Neural cell (in vitro differentiated cells): ENCODE data around the gene PKP3. TPM values are rescaled to one million over a fixed set of nuclear protein-coding genes. Genes with fewer than 3 reads are reported as not detected.

ENCODE experiments used
- H2AFZ ChIP-seq: fragments of 200-600, 300-800 bp; sonication (generic), shearing (Covaris generic); 2 replicates; pipeline ENCODE4 v1.6.0; 2014; ENCODE audit warnings: low read depth, mild to moderate bottlenecking, antibody characterized with exemption, low read length, moderate library complexity
- H3F3A ChIP-seq: fragments of 200-600 bp; shearing (Covaris generic); 2 replicates; pipeline ENCODE4 v1.6.1; 2016; ENCODE audit warnings: mild to moderate bottlenecking, moderate library complexity, mixed read lengths, antibody characterized with exemption, low read length; ENCODE audit not compliant: insufficient read depth, poor library complexity, severe bottlenecking
- H3K27ac ChIP-seq: fragments of 200-600, 300-800 bp; sonication (generic), shearing (Covaris generic); 2 replicates; pipeline ENCODE4 v1.5.1; 2014; ENCODE audit warnings: mild to moderate bottlenecking, low read length, moderate library complexity
- H3K27me3 ChIP-seq: fragments of 300-800, 200-600 bp; sonication (generic), shearing (Covaris generic); 2 replicates; pipeline ENCODE4 v1.6.0; 2014; ENCODE audit warnings: mild to moderate bottlenecking, low read depth, low read length, moderate library complexity; ENCODE audit not compliant: insufficient read depth
- H3K36me3 ChIP-seq: fragments of 300-800, 200-600 bp; sonication (generic), shearing (Covaris generic); 2 replicates; pipeline ENCODE4 v1.5.1; 2014; ENCODE audit warnings: mild to moderate bottlenecking, antibody characterized with exemption, low read length, moderate library complexity; ENCODE audit not compliant: insufficient read depth
- H3K4me2 ChIP-seq: fragments of 300-800, 200-600 bp; sonication (generic), shearing (Covaris generic); 2 replicates; pipeline ENCODE4 v1.6.0; 2014; ENCODE audit warnings: mild to moderate bottlenecking, low read length
- H3K4me3 ChIP-seq: fragments of 300-800, 200-600 bp; sonication (generic), shearing (Covaris generic); 2 replicates; pipeline ENCODE4 v1.5.1; 2014; ENCODE audit warnings: mild to moderate bottlenecking, low read length, moderate library complexity
- H3K79me2 ChIP-seq: fragments of 200-600 bp; shearing (Covaris generic); replicated peaks from 2 replicates; pipeline ENCODE4 v1.6.0; 2014; ENCODE audit warnings: mild to moderate bottlenecking, low read length, moderate library complexity; ENCODE audit not compliant: insufficient read depth
- H3K9ac ChIP-seq: fragments of 300-800, 200-600 bp; sonication (generic), shearing (Covaris generic); 2 replicates; pipeline ENCODE4 v1.6.1; 2016; ENCODE audit warnings: mild to moderate bottlenecking, low read length, mixed read lengths
- H3K9me2 ChIP-seq: fragments of 200-600 bp; shearing (Covaris generic); 2 replicates; pipeline ENCODE4 v1.6.1; 2016; ENCODE audit warnings: mild to moderate bottlenecking, low read length, mixed read lengths; ENCODE audit not compliant: insufficient read depth
- H3K9me3 ChIP-seq: fragments of 200-600, 300-800 bp; sonication (generic), shearing (Covaris generic); 2 replicates; pipeline ENCODE4 v1.6.1; 2016; ENCODE audit warnings: mild to moderate bottlenecking, mixed run types, low read length, moderate library complexity, mixed read lengths
- H4K20me1 ChIP-seq: fragments of 200-600 bp; shearing (Covaris generic); 2 replicates; pipeline ENCODE4 v1.6.1; 2016; ENCODE audit warnings: mild to moderate bottlenecking, mixed run types; ENCODE audit not compliant: insufficient read depth
- CTCF ChIP-seq: fragments of 450-650 bp; IDR thresholded peaks from 2 replicates; pipeline ENCODE4 v1.5.1; 2014; ENCODE audit warnings: antibody characterized with exemption, mild to moderate bottlenecking, moderate library complexity; ENCODE audit not compliant: poor library complexity, severe bottlenecking
- EP300 ChIP-seq: fragments of 450-650 bp; conservative IDR thresholded peaks from 2 replicates; pipeline ENCODE4 v1.6.1; 2014; ENCODE audit warnings: antibody characterized with exemption, mild to moderate bottlenecking, moderate library complexity; ENCODE audit not compliant: poor library complexity, severe bottlenecking
- EZH2 ChIP-seq: fragments of 200-600, 300-800 bp; shearing (Covaris generic), sonication (generic); IDR thresholded peaks from 2 replicates; pipeline ENCODE4 v1.6.1; 2014; ENCODE audit warnings: antibody characterized with exemption, low read length, borderline replicate concordance, mild to moderate bottlenecking; ENCODE audit not compliant: insufficient read depth, poor library complexity, severe bottlenecking
- MXI1 ChIP-seq: fragments of 450-650 bp; conservative IDR thresholded peaks from 2 replicates; pipeline ENCODE4 v1.6.1; 2014; ENCODE audit warnings: antibody characterized with exemption, mild to moderate bottlenecking; ENCODE audit not compliant: poor library complexity, severe bottlenecking
- POLR2AphosphoS5 ChIP-seq: IDR thresholded peaks from 2 replicates; pipeline ENCODE4 v1.6.1; 2012
- RAD21 ChIP-seq: fragments of 450-650 bp; conservative IDR thresholded peaks from 2 replicates; pipeline ENCODE4 v1.6.1; 2014; ENCODE audit warnings: antibody characterized with exemption, mild to moderate bottlenecking, moderate library complexity
- REST ChIP-seq: IDR thresholded peaks from 2 replicates; pipeline ENCODE4 v1.6.1; 2012; ENCODE audit warnings: borderline replicate concordance
- SMC3 ChIP-seq: fragments of 450-650 bp; conservative IDR thresholded peaks from 2 replicates; pipeline ENCODE4 v1.6.1; 2014; ENCODE audit warnings: antibody characterized with exemption, mild to moderate bottlenecking, moderate library complexity; ENCODE audit not compliant: poor library complexity
- TAF1 ChIP-seq: IDR thresholded peaks from 2 replicates; pipeline ENCODE4 v1.6.1; 2012; ENCODE audit warnings: low read depth
- polyA plus RNA-seq: library from polyadenylated mRNA; depleted of rRNA; stranded (reverse); fragments of >200 nt; gene quantifications from 2 replicates; pipeline ENCODE4 v1.2.3, GENCODE V29; 2014

Gene PKP3
- polyA plus RNA-seq, 1 donor from 2014 or later: not detected

- H3K9me3 ChIP-seq: no peaks in the 10 kb centered on the region
- H2AFZ ChIP-seq: no peak overlapping the region
- H3K27me3 ChIP-seq: peaks cover 37% of the 10 kb centered on the region
- no peak for TF ChIP-seq CTCF
- no peak for TF ChIP-seq EZH2
- no peak for TF ChIP-seq REST
- TF ChIP-seq SMC3: no peak
- TF ChIP-seq MXI1: no peak
- no peak for TF ChIP-seq EP300
- no peak for TF ChIP-seq TAF1
- no peak for TF ChIP-seq RAD21
- TF ChIP-seq POLR2AphosphoS5: no peak
- H3K4me3 ChIP-seq: no peak overlapping the region
- no peaks in the 10 kb centered on the region for H4K20me1 ChIP-seq
- H3K4me2 ChIP-seq: no peak overlapping the region
- H3F3A ChIP-seq: no peaks in the 10 kb centered on the region
- no peak overlapping the region for H3K9ac ChIP-seq
- H3K27ac ChIP-seq: no peak overlapping the region
- H3K79me2 ChIP-seq: no peaks in the 10 kb centered on the region
- no peaks in the 10 kb centered on the region for H3K9me2 ChIP-seq
- no peaks in the 10 kb centered on the region for H3K36me3 ChIP-seq
Measured at GRCh38 chr11:414318-414857, 20.4 kb downstream of the PKP3 start.

DNA sequence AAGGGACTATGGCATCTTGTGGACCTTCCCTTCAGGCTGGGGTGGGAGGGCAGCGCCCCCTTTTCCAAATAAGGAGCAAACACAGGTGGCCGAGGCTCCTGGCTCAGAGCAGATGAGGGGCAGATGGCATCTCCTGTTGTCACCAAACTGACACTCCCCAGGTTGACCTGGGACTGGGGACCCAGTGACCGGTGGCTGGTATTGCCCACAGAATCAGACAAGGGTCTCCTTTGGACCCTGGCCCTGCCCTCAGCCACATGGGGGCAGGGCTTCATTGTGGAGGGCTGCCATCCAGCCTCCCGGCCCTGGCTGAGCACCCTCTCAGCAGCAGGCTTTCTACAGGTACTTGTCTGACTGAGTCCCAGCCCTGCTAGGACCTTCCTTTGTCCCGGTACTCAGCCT, 21.6 kb downstream of the PKP3 start:
- Histone ChIP-seq H3K9ac (no peak overlapping the region), H2AFZ (no peak overlapping the region), H3K79me2 (no peaks in the 10 kb centered on the region), H3K4me3 (no peak overlapping the region), H3F3A (no peaks in the 10 kb centered on the region), H4K20me1 (no peaks in the 10 kb centered on the region), H3K27ac (no peak overlapping the region), H3K9me3 (no peaks in the 10 kb centered on the region), H3K27me3 (peaks cover 37% of the 10 kb centered on the region), H3K9me2 (no peaks in the 10 kb centered on the region), H3K36me3 (no peaks in the 10 kb centered on the region), H3K4me2 (no peak overlapping the region)
- TF ChIP-seq POLR2AphosphoS5: no peak
- TF ChIP-seq SMC3: no peak
- TF ChIP-seq TAF1: no peak
- no peak for TF ChIP-seq EZH2
- TF ChIP-seq RAD21: no peak
- TF ChIP-seq CTCF: no peak
- TF ChIP-seq REST: no peak
